ENCODE measurements around the gene GNPDA2.
"Not testable (repeated sequence)": the region's sequence is repeated elsewhere in the genome, so short reads cannot be mapped to it uniquely, and the experiment has no call there.

The GNPDA2 gene
- long read RNA-seq, donor 1, full-length matches to known transcripts, result 15 of 20 reads
- long read RNA-seq, donor 1, partial matches to known transcripts, result 0 of 20 reads
- long read RNA-seq, donor 1, other reads (novel, unspliced or antisense), result 5 of 20 reads
- long read RNA-seq, donor 2, partial matches to known transcripts, result 0 of 3 reads
- long read RNA-seq, donor 2, other reads (novel, unspliced or antisense), result 0 of 3 reads
- long read RNA-seq, donor 3, full-length matches to known transcripts, result 2 of 2 reads
- long read RNA-seq, donor 3, partial matches to known transcripts, result 0 of 2 reads
- long read RNA-seq, donor 3, other reads (novel, unspliced or antisense), result 0 of 2 reads
- long read RNA-seq, donor 4, full-length matches to known transcripts, result 4 of 4 reads
- long read RNA-seq, donor 4, partial matches to known transcripts, result 0 of 4 reads
- long read RNA-seq, donor 4, other reads (novel, unspliced or antisense), result 0 of 4 reads
- long read RNA-seq, donor 5, full-length matches to known transcripts, result 5 of 5 reads
- long read RNA-seq, donor 5, partial matches to known transcripts, result 0 of 5 reads
- long read RNA-seq, donor 5, other reads (novel, unspliced or antisense), result 0 of 5 reads
- long read RNA-seq, donor 6, partial matches to known transcripts, result 0 of 2 reads
- long read RNA-seq, donor 6, other reads (novel, unspliced or antisense), result 0 of 2 reads
- long read RNA-seq, donor 7, full-length matches to known transcripts, result 5 of 18 reads
- long read RNA-seq, donor 7, partial matches to known transcripts, result 13 of 18 reads
- long read RNA-seq, donor 7, other reads (novel, unspliced or antisense), result 0 of 18 reads
- long read RNA-seq, donor 8, transcript GNPDA2-201 (7 exons, 1,930 nt), result major isoform, 10 of 10 reads
- long read RNA-seq, donor 8, partial matches to known transcripts, result 0 of 10 reads
- long read RNA-seq, donor 8, other reads (novel, unspliced or antisense), result 0 of 10 reads

DNA sequence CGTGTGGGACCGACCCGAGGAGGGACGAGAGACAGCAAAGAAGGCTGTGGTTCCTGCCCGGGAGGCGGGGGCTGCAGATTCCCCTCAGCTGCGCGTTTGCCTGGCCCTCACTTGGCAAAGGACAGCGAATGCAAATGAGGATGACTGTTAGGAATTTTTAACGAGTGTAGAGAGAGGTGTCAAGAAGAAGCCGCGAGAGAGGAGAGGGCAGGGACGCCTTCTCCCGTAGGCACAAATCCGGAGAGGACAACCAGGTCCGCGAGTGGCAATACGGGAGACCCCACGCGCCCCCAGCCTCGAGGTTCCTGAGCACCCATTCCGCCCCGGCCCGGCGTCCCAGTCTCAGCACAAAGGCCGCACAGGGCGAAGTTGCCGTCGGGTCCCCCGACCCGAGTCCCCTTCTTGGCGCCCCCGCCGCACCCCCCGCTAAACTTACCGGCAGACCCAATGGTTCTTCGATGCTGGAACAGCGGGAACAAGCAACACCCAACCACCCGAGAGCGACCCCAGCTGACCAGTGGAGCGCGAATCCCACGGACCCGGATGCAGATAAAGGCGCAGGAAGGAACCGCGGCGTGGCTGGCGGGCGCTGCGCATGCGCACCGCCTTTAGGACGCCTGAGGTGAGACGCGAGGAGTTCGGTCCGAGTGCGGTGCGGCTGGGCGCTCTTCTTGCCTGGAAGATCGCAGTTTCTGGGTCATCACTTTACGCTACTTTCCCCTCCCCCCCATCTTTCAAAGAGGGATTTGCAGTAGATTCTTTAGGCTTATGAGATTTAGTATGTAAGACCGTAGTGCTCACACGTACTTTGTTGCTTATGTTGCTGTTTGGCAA, at the start of gene GNPDA2:
Gene GNPDA2, minus strand, starts transcription at position 519 of the 834 bp plus-strand sequence. CDS start 4,349 bp downstream, outside the sequence.
- peak; percentile 83 for DNase-seq

DNA sequence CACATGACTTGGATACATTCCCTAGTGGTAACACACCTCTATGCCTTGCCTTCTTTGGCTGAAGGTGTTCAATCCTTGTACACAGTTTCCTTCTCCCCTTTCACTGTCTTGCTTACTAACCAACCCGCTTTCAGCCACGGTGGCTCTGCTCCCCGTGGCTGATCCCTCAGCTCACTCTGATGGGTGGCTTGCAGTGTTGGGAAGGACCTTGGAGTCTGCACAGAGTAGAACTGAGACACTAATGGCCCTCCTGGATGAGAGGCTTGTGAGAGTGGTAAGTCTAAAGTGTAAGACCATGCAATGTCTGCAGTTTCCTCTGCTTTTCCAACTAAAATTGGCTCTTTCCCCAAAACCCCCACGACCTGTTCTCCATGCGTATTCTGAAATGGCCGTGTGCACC, 46.0 kb upstream of the GNPDA2 start:
- no peak for DNase-seq

DNA sequence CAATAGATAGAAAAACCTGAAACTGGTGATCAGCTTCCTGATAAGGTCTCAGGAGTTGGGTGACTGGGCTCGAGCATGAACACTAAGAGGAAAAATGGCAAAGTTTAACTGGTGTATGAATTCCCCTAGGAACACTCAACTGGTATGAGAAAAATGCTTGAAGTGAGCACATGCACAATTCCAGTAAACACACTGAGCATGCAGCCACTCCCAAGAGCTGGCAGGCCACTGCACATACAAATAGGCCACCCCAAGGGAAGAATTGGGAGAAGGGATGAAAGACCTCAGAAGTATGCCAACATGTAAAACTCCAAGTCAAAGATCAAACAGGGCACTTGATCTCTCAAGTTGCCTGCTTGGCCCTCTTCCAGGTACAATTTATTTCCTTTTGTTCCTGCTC, 45.4 kb upstream of the GNPDA2 start:
- DNase-seq, result no peak

DNA sequence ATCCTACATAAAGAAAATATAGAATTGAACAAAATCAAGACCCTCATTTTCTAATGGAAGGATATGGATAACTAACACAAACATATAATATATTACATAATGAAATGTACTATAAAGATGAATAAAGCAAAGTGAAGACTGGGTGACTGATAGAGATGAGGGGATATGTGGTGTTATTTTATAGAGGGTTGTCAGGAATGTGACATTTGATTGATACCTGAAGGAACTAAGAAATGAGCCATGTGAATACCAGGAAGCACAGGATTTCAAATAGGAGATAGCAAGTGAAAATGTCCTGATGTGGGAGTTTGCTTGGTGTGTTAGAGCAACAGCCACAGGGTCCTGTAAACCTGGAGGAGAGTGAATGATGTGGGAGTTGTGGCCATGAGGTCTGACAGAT, 40.1 kb upstream of the GNPDA2 start:
- no peak for DNase-seq

DNA sequence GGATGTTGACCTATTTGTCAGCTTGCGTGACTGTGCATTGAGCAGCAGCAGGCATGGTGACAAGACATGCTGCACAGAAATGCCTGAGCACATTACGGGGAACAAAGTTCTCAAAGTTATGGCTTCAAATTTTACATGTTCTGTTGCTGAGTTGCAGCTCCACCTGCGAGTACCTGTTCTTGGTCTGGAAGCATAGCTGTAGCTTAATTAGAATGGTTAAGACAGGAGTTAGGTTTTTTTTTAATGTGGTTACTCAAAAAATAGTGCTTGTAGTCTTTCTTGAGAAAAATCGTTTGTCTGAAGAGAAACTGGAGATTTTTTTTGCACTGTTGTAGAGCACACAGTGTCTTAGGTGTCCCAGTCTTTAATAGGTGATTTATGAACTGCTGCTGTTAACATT, 38.8 kb upstream of the GNPDA2 start:
- DNase-seq, result no peak

DNA sequence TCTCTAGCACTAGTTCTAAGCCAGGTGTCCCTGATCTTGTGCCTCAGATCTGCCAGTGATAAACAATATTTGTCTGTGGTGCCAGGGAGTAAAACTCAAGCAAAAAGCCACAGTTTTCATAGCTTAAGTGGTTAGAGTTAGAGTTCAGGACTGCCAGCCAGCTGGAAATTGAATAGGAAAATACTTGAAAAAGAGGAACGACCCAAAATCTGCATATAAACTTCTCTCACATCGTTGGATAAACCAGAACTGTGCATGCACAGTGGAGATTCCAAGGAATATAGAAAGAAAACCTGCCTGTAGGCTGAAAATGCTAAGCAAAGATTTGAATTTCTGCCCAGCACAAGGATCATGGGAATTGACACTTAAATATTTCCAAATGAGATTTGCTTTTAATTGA, 35.0 kb upstream of the GNPDA2 start:
- DNase-seq, result no peak

DNA sequence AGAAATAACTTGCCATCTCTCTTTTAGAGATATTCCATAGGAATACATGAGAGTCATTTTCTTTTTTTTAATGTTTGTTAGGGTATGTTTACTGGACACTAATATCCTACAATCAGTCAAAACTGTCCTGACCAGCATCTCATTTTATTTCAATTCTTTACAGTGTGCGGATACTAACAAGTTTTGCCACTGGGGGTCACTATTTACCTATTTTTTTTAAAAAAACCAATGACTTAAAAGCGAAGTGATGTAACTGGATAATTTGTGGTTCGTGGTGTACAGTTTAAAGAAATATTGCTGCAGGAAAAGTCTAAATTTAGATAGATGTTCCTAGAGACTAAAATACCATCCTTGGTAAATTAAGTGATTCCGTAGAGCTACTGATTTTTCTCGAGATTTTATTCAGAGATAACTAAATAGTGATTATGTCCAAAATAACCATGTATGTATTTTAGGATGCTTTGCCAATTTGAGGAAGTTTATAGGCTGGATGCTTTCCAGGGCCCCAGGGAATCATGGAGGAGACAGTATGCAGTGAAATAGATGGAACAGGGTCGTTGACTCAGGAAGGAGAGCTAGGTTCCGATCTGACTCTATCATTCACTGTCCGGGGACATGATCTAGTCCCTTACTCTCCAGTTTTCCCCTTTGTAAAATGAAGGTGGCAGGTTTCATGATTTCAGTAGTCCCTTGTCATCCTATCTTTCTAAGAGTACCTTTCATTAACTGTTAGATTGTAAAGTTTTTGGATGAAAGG, 34.0 kb upstream of the GNPDA2 start:
- no peak for DNase-seq

DNA sequence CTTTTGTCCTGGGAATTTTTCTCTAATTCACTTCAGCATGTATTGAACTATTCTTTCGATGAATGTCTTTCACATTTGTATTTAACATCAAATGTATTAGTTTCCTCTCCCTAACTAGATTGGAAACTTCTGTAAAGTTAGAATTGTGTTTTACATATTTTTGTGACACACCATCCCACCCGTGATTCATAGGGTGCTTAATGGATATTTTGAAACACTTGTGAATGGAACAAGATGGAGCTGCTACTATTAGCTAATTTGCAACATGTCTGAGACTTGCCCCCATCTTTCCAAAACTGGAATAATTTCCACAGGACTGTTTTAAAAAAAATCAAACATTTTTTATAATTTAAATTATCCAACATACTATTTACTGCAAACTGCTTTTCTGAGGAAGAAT, 30.2 kb upstream of the GNPDA2 start:
- no peak for DNase-seq

DNA sequence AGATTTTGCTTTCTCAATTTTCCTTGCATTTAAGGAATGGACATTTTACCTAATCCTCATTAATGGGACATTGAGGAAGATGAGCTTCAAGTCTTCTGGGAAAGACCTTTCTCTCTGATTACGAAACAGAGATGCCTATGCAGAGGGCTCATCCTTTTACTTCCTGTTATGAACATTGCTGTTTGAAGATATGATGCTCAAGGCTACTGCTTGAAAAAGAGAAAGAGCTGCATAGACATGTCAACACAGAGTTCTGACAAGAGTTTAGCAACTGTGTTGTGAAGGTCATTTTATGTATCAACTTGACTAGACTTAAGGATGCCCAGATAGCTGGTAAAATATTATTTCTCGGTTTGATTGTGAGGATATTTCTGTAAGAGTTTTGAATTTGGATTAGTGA, 13.8 kb upstream of the GNPDA2 start:
- no peak for DNase-seq

DNA sequence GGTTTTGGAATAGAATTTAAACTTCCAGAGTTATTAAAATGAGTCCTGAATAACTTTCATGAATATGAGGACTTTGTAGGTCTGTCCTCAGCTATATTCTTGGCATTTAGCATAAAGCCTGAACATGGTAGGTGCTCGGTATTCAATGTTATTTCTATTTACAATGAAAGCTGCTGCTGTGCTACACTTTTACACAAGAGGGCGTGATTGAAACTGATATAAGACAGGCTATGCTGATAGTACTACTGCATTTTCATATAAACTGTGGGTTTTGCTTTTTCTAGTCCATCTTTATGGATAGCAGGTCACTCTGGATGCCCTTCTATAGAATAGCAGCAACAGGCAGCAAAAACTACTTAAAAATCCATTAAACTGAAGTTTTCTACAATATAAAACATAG, 12.3 kb upstream of the GNPDA2 start:
- DNase-seq, result no peak

DNA sequence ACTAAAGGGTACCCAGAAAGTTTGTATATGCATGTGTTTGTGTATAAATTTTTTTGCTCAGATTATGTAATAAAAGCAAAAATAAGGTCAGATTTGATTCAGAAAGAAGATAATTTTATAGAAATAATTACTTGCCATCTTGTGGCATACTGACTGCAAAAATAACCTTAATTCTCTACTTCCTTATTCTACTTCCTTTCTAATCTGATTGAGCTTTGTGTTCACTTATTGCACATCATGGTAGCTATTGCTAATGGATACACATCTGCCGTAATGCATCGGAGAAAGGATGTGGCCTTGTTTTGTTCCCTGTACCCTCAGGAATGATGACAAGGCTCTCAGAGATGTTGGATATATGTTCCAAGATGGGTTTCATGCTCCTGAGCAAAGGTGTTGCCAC, 10.5 kb upstream of the GNPDA2 start:
- no peak for DNase-seq

DNA sequence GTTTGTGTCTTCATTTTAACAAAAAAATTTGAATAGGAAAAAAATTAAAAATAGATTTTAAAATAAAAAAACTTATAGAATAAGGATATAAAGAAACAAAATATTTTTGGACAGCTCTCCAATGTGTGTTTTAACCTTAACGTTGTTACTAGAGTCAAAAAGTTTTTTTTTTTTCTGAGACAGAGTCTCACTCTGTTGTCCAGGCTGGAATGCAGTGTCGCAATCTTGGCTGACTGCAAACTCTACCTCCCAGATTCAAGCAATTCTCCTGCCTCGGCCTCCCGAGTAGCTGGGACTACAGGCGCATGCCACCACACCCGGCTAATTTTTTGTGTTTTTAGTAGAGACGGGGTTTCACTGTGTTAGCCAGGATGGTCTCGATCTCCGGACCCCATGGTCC, 2.3 kb upstream of the GNPDA2 start:
- not testable (repeated sequence) for DNase-seq

DNA sequence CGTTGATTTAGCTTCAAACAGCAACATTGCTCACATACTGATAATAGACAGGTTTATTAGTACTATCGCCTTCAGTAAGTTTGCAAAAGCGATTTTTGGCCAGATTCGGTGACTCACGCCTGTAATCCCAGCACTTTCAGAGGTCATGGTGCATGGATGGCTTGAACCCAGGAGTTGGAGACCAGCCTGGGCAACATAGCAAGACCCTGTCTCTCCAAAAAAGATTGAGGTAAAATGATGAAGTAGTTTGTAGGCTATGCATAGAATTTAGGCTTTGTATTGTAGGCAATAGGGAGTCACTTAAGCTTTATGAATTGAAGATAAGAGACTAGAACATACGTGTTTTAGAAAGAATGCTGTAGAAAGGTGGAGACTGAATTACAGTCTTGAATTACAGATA, 1.1 kb upstream of the GNPDA2 start:
- DNase-seq, result no peak

DNA sequence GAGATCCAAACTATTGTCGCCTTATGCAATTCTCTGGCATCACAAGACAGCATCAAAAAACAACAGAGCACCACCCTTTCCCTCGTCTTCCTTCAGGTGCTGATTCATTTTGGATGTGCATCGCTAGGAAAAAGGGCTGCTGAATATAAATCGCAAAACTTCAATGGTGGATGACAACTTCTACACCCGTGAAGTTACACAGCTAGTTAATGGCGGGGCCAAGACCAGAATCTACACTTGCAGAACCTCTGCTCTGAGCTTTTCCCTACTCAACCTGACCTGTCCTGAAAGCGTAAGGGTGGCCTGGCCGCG, 674 bp downstream of the GNPDA2 start:
- no peak for DNase-seq

DNA sequence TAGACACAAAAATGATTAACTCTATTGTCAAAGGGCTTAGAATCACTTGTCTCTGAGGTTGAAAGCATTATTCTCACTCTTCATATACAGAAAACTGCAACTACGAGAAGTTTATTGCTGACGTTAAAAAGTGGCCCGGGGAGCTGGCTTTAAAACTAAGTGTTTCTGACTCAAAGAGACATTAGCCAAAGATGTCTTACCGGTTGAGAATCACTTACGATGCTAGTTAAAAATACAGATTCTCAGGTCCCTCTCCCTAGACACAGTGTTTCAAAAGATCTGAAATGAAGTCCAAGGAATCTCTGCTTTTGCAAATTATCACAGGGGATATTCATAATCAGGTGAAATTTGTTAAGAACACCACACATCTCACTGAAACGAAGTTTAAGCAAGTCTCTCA, 1.2 kb downstream of the GNPDA2 start:
- DNase-seq, result no peak

DNA sequence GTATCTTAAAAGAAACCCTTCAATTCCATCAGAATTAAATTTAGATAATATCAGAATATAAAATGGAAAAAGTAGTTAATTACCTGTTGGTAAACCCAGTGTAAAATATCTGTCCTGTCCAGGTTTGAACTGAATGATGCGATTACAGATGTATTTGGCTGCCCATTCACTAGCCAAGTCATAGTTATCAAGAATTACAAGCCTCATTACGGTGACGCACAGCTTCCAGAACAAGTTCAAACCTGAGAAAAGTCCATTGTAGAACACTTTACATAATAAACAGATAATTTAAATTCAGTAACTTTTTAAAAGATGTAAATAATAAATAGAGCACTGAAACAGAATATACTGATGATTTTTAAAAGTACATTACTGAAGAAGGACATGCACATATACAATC, 4.4 kb downstream of the GNPDA2 start:
- DNase-seq, result no peak

DNA sequence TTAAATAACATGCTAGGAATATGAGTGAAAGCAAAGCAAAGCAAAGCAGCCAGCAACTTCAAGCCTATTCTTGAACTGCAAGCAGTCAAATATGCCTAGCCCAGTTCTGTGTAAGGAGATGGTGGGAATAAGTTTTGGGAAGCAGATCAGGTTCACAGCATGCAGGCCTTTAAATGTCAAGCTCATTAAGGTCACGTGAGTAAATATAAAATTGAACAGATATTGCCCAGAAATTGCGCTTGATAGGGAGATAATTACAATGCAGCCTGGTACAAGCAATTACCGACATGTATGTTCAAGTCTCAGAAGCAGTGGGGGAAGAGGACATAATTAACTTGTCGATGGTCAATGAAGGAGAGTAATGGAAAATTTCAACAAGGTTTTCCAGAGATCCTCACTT, 6.0 kb downstream of the GNPDA2 start:
- DNase-seq, result no peak

DNA sequence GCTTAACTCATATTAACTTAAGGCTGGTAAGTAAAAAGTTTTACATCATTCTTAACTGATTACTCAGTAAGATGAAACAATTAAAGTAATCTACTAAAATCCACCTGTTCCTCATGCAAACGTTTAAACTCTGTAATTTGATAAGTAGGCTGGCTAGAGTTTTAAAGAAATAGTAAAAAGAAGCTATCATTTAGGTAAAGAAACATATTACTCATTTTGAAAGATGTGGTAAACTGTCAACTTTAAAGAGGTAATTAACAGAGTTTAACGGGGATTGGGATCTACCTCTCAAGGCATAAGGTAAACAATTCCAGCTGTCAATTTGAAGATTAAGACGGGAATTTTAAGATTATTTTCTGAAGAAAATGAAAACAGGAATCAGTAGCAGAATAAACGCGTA, 9.8 kb downstream of the GNPDA2 start:
- DNase-seq, result no peak

DNA sequence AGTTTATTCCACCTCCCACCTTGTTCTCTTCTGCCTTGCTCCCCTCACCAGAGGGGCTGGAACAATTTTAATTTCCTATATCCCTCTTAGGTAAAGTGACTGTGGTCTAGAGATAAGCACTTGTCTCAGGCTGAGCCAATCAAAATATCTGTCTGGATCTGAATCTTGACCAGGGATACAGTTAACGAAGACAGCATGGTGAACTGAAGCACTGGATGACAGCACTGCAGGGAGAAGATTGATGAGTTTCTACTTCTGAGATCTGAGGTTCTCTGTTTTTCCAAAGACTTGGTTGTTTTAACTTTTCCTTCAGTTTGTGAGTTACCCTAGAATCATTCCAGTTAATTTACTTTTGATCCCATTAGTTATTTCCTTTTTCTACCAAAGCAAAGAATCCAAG, 13.2 kb downstream of the GNPDA2 start:
- no peak for DNase-seq

DNA sequence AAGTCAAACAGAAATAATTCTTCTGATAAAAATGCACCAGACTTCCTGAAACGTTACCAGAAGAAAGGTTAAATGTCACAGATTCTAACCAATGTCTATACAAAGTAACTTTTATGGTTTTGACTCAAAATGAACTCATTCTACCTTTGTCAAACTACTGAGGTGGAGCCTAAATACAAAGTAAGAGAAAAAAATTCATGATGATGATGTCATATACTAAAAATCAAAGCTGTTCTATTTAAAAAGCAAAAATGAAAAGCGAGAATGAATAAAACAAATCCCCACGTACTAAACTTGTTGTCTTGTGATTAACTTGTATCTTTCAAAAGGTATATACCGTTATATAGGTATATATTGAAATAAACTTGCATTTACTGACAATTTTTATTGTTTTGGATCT, 21.7 kb downstream of the GNPDA2 start:
- no peak for DNase-seq

DNA sequence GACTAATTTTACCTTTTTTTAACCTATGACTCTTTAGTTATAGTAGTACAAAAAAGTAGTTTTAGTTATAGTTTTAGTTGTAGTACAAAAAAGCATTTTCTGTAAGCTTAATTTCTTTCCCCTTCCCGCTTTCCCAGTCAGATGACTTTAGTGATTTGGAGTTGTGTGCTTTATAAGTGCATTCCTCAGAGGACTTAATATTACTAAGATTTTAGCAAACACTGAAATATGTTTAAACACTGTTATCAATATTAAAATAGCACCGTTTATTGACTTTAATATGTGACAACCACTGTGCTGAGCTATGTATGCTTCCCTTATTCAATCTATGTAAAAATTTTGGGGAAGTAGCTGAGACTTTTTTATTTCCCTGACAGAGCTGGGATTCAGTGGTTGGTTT, 25.3 kb downstream of the GNPDA2 start:
- no peak for DNase-seq

DNA sequence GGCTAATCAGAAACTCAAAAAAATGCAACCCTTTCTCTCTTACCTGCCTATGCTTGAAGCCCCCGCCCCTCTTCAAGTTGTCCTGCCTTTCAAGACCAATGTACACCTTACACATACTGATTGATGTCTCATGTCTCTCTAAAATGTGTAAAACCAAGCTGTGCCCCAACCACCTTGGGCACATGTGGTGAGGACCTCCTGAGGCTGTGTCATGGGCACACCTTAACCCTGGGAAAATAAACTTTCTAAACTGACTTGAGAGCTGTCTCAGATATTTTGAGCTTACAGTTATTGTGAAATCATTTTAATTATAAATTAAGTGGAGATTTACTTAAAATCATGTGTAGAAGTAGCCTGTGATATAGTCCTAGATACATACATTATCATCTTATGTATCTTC, 25.9 kb downstream of the GNPDA2 start:
- no peak for DNase-seq
